Hepatocyte (in vitro differentiated cells): Measurements from ENCODE around the gene NSF.

Experiments used
- EZH2 ChIP-seq: fragments of 200-600 bp; sonication (generic); IDR thresholded peaks from 2 replicates; pipeline ENCODE4 v1.6.1; 2016; ENCODE audit warnings: antibody characterized with exemption, mild to moderate bottlenecking, borderline replicate concordance
- EZH2phosphoT487 ChIP-seq: fragments of 200-600 bp; sonication (generic); IDR thresholded peaks from one replicate; pipeline ENCODE4 v1.6.1; 2018; ENCODE audit warnings: antibody characterized with exemption, mild to moderate bottlenecking, low read depth, moderate library complexity; ENCODE audit not compliant: unreplicated experiment, severe bottlenecking
- TF ChIP-seq, protein P1 (sequence below): fragments of 200-600 bp; sonication (generic); IDR thresholded peaks from 2 replicates; pipeline ENCODE4 v1.5.1; 2016; ENCODE audit warnings: antibody characterized with exemption, mild to moderate bottlenecking; ENCODE audit not compliant: poor library complexity

DNA sequence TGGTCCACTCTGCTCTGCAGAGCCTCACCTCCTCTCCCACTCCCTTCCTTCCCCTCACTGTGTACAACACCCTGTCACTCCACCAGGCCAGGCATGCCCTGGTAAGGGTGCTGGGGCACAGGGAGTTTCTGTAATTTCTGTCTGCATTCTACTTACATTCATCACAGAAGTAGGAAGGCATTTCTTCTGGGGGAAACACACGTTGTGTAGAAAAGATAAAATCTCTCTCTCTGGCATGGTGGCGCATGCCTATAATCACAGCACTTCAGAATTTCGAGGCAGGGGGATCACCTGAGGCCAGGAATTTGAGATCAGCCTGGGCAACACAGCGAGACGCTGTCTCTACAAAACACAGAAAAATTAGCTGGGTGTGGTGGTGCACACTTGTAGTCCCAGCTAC lies 201.1 kb downstream of the NSF start:
- TF ChIP-seq, protein P1, sequence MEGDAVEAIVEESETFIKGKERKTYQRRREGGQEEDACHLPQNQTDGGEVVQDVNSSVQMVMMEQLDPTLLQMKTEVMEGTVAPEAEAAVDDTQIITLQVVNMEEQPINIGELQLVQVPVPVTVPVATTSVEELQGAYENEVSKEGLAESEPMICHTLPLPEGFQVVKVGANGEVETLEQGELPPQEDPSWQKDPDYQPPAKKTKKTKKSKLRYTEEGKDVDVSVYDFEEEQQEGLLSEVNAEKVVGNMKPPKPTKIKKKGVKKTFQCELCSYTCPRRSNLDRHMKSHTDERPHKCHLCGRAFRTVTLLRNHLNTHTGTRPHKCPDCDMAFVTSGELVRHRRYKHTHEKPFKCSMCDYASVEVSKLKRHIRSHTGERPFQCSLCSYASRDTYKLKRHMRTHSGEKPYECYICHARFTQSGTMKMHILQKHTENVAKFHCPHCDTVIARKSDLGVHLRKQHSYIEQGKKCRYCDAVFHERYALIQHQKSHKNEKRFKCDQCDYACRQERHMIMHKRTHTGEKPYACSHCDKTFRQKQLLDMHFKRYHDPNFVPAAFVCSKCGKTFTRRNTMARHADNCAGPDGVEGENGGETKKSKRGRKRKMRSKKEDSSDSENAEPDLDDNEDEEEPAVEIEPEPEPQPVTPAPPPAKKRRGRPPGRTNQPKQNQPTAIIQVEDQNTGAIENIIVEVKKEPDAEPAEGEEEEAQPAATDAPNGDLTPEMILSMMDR: no peak
- TF ChIP-seq EZH2phosphoT487: no peak
- no peak for TF ChIP-seq EZH2
